MV-4-11 (cell line): ENCODE measurements around the gene CNTNAP2.
"Not testable (repeated sequence)": the region's sequence is repeated elsewhere in the genome, so short reads cannot be mapped to it uniquely, and the experiment has no call there.

Experiments used
- DNase-seq: peaks from one replicate; lab custom pipeline; 2025; lab: John Stamatoyannopoulos, UW

The CNTNAP2 gene

GRCh38 chr7:147569116-147569913 lies 1452.7 kb downstream of the CNTNAP2 start:
- DNase-seq = no peak

- DNase-seq = no peak
Measured at GRCh38 chr7:147570390-147570789, 1453.8 kb downstream of the CNTNAP2 start.

GRCh38 chr7:147571436-147572185 lies 1455.0 kb downstream of the CNTNAP2 start:
- DNase-seq = no peak

- no peak for DNase-seq
Measured at GRCh38 chr7:147578196-147578595, 1461.6 kb downstream of the CNTNAP2 start.

GRCh38 chr7:147579148-147579547 lies 1462.5 kb downstream of the CNTNAP2 start:
- no peak for DNase-seq

- DNase-seq = no peak
Measured at GRCh38 chr7:147584771-147585193, 1468.2 kb downstream of the CNTNAP2 start.

GRCh38 chr7:147586110-147586509 lies 1469.5 kb downstream of the CNTNAP2 start:
- no peak for DNase-seq

- no peak for DNase-seq
Measured at GRCh38 chr7:147586526-147586925, 1469.9 kb downstream of the CNTNAP2 start.

GRCh38 chr7:147593271-147594057 lies 1476.9 kb downstream of the CNTNAP2 start:
- DNase-seq = no peak

- DNase-seq = no peak
Measured at GRCh38 chr7:147595042-147595441, 1478.4 kb downstream of the CNTNAP2 start.

GRCh38 chr7:147598687-147599086 lies 1482.1 kb downstream of the CNTNAP2 start:
- DNase-seq = not testable (repeated sequence)

- DNase-seq = no peak
Measured at GRCh38 chr7:147605323-147605722, 1488.7 kb downstream of the CNTNAP2 start.

GRCh38 chr7:147607157-147607800 lies 1490.7 kb downstream of the CNTNAP2 start:
- DNase-seq = no peak

- no peak for DNase-seq
Measured at GRCh38 chr7:147611431-147611830, 1494.8 kb downstream of the CNTNAP2 start.

- no peak for DNase-seq
Measured at GRCh38 chr7:147635288-147635687, 1518.7 kb downstream of the CNTNAP2 start.

GRCh38 chr7:147636553-147636952 lies 1520.0 kb downstream of the CNTNAP2 start:
- DNase-seq = no peak

GRCh38 chr7:147638566-147638965 lies 1522.0 kb downstream of the CNTNAP2 start:
- no peak for DNase-seq

- no peak for DNase-seq
Measured at GRCh38 chr7:147639037-147639436, 1522.4 kb downstream of the CNTNAP2 start.

- no peak for DNase-seq
Measured at GRCh38 chr7:147639751-147640150, 1523.2 kb downstream of the CNTNAP2 start.

GRCh38 chr7:147640821-147641220 lies 1524.2 kb downstream of the CNTNAP2 start:
- DNase-seq = no peak

GRCh38 chr7:147646568-147646967 lies 1530.0 kb downstream of the CNTNAP2 start:
- DNase-seq = no peak

- DNase-seq = no peak
Measured at GRCh38 chr7:147650991-147651390, 1534.4 kb downstream of the CNTNAP2 start.
